ENCODE results near the gene TRPM8.
"Not testable (repeated sequence)": the region's sequence is repeated elsewhere in the genome, so short reads cannot be mapped to it uniquely, and the experiment has no call there.

TRPM8 gene

DNA sequence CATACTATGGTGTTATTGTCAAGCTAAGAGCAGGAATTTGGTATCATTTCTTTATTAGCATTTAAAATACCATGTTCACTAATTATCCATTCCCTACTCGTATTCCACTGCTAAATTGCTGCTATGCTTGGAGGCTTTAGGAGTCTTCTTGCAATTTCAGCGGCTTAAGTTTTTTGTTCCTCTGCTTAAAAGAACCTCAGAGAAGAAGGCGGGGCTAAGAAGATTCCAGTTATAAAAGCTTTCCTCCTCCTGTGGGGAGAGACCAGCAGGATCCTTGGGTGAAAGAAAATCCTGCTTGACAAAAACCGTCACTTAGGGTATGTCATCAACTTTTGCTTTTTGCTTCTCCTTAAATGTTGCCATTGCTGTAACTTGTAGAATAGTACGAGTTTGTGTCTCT, at the start of gene TRPM8:
Gene TRPM8 (plus strand): TSS at position 258 of the 400 bp plus-strand sequence. CDS start 9,165 bp downstream, outside the sequence.
- no peak within 1 kb of the TSS for H3K9ac ChIP-seq (ENCODE audit: low read length)
- H3K9me3 ChIP-seq (ENCODE audit: low read length) = no peaks in the 10 kb centered on the region
- H3K9me2 ChIP-seq (ENCODE audit: low read depth, low read length) = no peaks in the 10 kb centered on the region
- TF ChIP-seq EZH2 (IDR thresholded peaks at IDR 0.05; ENCODE audit: borderline replicate concordance, low read length) = no peak
- TF ChIP-seq CTCF (IDR thresholded peaks at IDR 0.05; ENCODE audit: low read length) = no peak
- H3K27me3 ChIP-seq (ENCODE audit: insufficient read depth, low read length) = no peaks in the 10 kb centered on the region; the same call in 1 of the 2 replicates
- H3F3A ChIP-seq (ENCODE audit: insufficient read depth, low read length) = no peaks in the 10 kb centered on the region
- no peaks in the 10 kb centered on the region for H3K36me3 ChIP-seq (ENCODE audit: insufficient read depth, low read length)
- no peak within 1 kb of the TSS for H2AFZ ChIP-seq (ENCODE audit: low read length)
- no peaks in the 10 kb centered on the region for H4K20me1 ChIP-seq (ENCODE audit: insufficient read depth, low read length)
- H3K4me2 ChIP-seq (ENCODE audit: low read length) = no peak within 1 kb of the TSS
- no peak within 1 kb of the TSS for H3K4me3 ChIP-seq (ENCODE audit: low read depth, low read length, poor library complexity, severe bottlenecking)
- H3K79me2 ChIP-seq (ENCODE audit: insufficient read depth, low read length) = no peaks in the 10 kb centered on the region
- H3K27ac ChIP-seq (ENCODE audit: low read depth, low read length, poor library complexity, severe bottlenecking) = no peak within 1 kb of the TSS
- H3K4me1 ChIP-seq (ENCODE audit: insufficient read depth, low read length, severe bottlenecking) = no peaks in the 10 kb centered on the region

GRCh38 chr2:233867993-233868532, 49.1 kb upstream of the TRPM8 start, which contains the start of gene MSL3B:
Gene MSL3B (minus strand): TSS chr2:233868386.
- H3K36me3 ChIP-seq (ENCODE audit: insufficient read depth, low read length) = no peaks in the 10 kb centered on the region
- H3K27ac ChIP-seq (ENCODE audit: low read depth, low read length, poor library complexity, severe bottlenecking) = no peak within 1 kb of the TSS
- no peaks in the 10 kb centered on the region for H3K79me2 ChIP-seq (ENCODE audit: insufficient read depth, low read length)
- no peaks in the 10 kb centered on the region for H3K9me2 ChIP-seq (ENCODE audit: low read depth, low read length)
- no peak within 1 kb of the TSS for H3K4me2 ChIP-seq (ENCODE audit: low read length)
- H3K4me1 ChIP-seq (ENCODE audit: insufficient read depth, low read length, severe bottlenecking) = no peaks in the 10 kb centered on the region
- H3K9ac ChIP-seq (ENCODE audit: low read length) = no peak within 1 kb of the TSS
- no peaks in the 10 kb centered on the region for H3F3A ChIP-seq (ENCODE audit: insufficient read depth, low read length)
- no peaks in the 10 kb centered on the region for H3K27me3 ChIP-seq (ENCODE audit: insufficient read depth, low read length)
- no peaks in the 10 kb centered on the region for H4K20me1 ChIP-seq (ENCODE audit: insufficient read depth, low read length)
- no peak within 1 kb of the TSS for H2AFZ ChIP-seq (ENCODE audit: low read length)
- TF ChIP-seq CTCF (IDR thresholded peaks at IDR 0.05; ENCODE audit: low read length) = no peak
- no peak for TF ChIP-seq EZH2 (IDR thresholded peaks at IDR 0.05; ENCODE audit: borderline replicate concordance, low read length)
- H3K9me3 ChIP-seq (ENCODE audit: low read length) = no peaks in the 10 kb centered on the region
- no peak within 1 kb of the TSS for H3K4me3 ChIP-seq (ENCODE audit: low read depth, low read length, poor library complexity, severe bottlenecking)

DNA sequence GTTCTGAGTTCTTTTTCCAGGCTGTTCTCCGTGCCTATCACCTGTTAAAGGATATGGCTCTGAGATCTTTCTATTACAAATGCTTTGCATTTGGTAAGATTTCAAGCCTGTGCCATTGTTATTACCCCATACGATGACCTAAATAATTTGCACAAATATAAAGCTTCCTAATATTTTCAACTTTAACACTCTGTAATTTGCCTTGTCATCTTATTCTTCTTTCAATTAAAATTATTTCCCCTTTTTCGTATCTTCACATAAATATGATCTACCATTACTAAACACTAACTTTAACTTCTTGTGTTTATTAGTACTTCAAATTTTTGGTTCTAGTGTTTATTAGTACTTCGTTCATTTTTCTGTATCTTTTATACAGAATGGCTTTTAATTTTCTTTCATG, 45.7 kb upstream of the TRPM8 start:
- no peaks in the 10 kb centered on the region for H3K27me3 ChIP-seq (ENCODE audit: insufficient read depth, low read length)
- H3K9me3 ChIP-seq (ENCODE audit: low read length) = no peaks in the 10 kb centered on the region
- H3K4me3 ChIP-seq (ENCODE audit: low read depth, low read length, poor library complexity, severe bottlenecking) = no peak overlapping the region
- no peak for TF ChIP-seq CTCF (IDR thresholded peaks at IDR 0.05; ENCODE audit: low read length)
- no peak for TF ChIP-seq EZH2 (IDR thresholded peaks at IDR 0.05; ENCODE audit: borderline replicate concordance, low read length)
- H3F3A ChIP-seq (ENCODE audit: insufficient read depth, low read length) = no peaks in the 10 kb centered on the region
- no peaks in the 10 kb centered on the region for H3K36me3 ChIP-seq (ENCODE audit: insufficient read depth, low read length)
- H3K9me2 ChIP-seq (ENCODE audit: low read depth, low read length) = no peaks in the 10 kb centered on the region
- no peaks in the 10 kb centered on the region for H3K79me2 ChIP-seq (ENCODE audit: insufficient read depth, low read length)
- no peak overlapping the region for H3K4me2 ChIP-seq (ENCODE audit: low read length)
- no peak overlapping the region for H3K9ac ChIP-seq (ENCODE audit: low read length)
- no peaks in the 10 kb centered on the region for H3K4me1 ChIP-seq (ENCODE audit: insufficient read depth, low read length, severe bottlenecking)
- H4K20me1 ChIP-seq (ENCODE audit: insufficient read depth, low read length) = no peaks in the 10 kb centered on the region
- H3K27ac ChIP-seq (ENCODE audit: low read depth, low read length, poor library complexity, severe bottlenecking) = no peak overlapping the region
- no peak overlapping the region for H2AFZ ChIP-seq (ENCODE audit: low read length)

DNA sequence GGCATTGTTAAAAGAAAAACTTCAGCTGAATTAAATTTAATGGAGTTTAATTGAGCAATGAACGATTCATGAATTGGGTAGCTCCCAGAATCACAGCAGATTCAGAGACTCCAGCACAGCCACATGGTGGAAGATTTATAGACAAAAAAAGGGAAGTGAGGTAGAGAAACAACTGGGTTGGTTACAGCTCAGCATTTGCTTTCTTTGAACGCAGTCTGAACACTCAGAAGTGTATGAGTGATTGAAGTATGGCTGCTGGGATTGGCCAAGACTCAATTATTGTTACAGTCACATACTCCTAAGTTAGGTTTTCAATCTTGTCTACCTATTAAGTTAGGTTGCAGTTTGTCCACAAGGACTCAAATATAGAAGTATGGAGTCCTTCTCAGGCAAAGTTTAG, 45.0 kb upstream of the TRPM8 start:
- H3K36me3 ChIP-seq (ENCODE audit: insufficient read depth, low read length); H3K4me2 ChIP-seq (ENCODE audit: low read length); H3K9me3 ChIP-seq (ENCODE audit: low read length); H3K9ac ChIP-seq (ENCODE audit: low read length); H4K20me1 ChIP-seq (ENCODE audit: insufficient read depth, low read length); H2AFZ ChIP-seq (ENCODE audit: low read length); H3K4me3 ChIP-seq (ENCODE audit: low read depth, low read length, poor library complexity, severe bottlenecking); H3K27ac ChIP-seq (ENCODE audit: low read depth, low read length, poor library complexity, severe bottlenecking); H3K4me1 ChIP-seq (ENCODE audit: insufficient read depth, low read length, severe bottlenecking); H3K9me2 ChIP-seq (ENCODE audit: low read depth, low read length); H3K79me2 ChIP-seq (ENCODE audit: insufficient read depth, low read length); H3F3A ChIP-seq (ENCODE audit: insufficient read depth, low read length); H3K27me3 ChIP-seq (ENCODE audit: insufficient read depth, low read length): not testable (repeated sequence)
